Measurements from ENCODE around the gene OARD1. TPM values are rescaled to one million over a fixed set of nuclear protein-coding genes. Genes with fewer than 3 reads are reported as not detected.

The OARD1 gene
- total RNA-seq, 1 experiment from 2014 or later = 12.1 TPM

DNA sequence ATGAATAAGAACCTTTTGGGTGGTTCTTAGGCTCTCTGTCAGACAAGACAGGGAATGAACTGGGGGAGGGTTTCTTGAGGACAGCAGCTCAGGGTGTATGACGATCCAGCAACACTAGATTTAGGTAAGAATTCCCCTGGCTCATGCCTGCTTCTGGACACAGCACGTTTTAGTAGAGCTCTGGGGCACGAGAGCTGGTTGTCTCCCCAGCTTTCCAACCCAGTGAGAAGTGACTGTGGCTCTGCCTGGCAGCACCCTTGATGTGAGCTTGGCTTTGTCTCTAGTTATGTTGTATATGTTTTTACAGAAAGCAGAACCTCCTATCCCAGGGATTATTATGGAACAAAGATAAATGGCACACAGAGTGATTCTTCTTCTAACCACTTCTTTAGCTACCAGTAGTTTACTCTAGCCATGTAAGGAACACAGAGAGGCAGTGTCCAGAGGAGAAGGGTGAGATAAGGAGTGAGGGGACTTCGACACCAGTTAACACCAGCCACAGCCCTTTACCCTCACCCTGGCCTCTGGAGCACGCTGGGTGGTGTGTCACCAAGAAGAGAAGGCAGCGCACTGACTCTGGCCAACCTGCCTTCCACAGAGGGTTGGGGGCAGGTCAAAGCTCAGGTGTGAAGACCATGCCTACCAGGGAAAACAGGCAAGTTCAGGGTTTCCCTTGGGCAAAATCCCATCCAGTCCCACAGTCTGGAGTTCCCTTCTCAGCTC is 15.2 kb downstream of the OARD1 start:
- Histone ChIP-seq H3K4me1 (ENCODE audit: insufficient read depth, low read length) (no peaks in the 10 kb centered on the region), H3K36me3 (ENCODE audit: low read depth, low read length) (no peaks in the 10 kb centered on the region), H3K9ac (ENCODE audit: low read length) (no peak overlapping the region), H3K9me2 (replicated peaks; ENCODE audit: low read length) (no peaks in the 10 kb centered on the region), H3K27ac (ENCODE audit: low read length) (no peak overlapping the region), H3F3A (ENCODE audit: low read length, unreplicated experiment) (no peaks in the 10 kb centered on the region), H2AFZ (ENCODE audit: low read length) (no peak overlapping the region), H3K79me2 (ENCODE audit: low read length) (no peaks in the 10 kb centered on the region), H3K4me2 (ENCODE audit: low read length) (no peak overlapping the region), H3K27me3 (ENCODE audit: low read length) (no peaks in the 10 kb centered on the region), H4K20me1 (ENCODE audit: low read length) (no peaks in the 10 kb centered on the region), H3K4me3 (ENCODE audit: low read length) (no peak overlapping the region), H3K9me3 (ENCODE audit: low read length) (no peaks in the 10 kb centered on the region)
- no peak for ATAC-seq
- no TSS peak for BruUV-seq (replicated peaks)
- ChIA-PET CTCF (no interaction called here), POLR2A (ENCODE audit: unreplicated experiment) (no interaction called here)
- intact Hi-C loops (cut with micrococcal nuclease) = no loop called here
- DNase-seq = no peak
- TF ChIP-seq EZH2phosphoT487 (IDR thresholded peaks at IDR 0.05; ENCODE audit: borderline replicate concordance, low read length) (no peak), EZH2 (IDR thresholded peaks at IDR 0.05; ENCODE audit: low read length, unreplicated experiment) (no peak)
- TF ChIP-seq, protein P1, sequence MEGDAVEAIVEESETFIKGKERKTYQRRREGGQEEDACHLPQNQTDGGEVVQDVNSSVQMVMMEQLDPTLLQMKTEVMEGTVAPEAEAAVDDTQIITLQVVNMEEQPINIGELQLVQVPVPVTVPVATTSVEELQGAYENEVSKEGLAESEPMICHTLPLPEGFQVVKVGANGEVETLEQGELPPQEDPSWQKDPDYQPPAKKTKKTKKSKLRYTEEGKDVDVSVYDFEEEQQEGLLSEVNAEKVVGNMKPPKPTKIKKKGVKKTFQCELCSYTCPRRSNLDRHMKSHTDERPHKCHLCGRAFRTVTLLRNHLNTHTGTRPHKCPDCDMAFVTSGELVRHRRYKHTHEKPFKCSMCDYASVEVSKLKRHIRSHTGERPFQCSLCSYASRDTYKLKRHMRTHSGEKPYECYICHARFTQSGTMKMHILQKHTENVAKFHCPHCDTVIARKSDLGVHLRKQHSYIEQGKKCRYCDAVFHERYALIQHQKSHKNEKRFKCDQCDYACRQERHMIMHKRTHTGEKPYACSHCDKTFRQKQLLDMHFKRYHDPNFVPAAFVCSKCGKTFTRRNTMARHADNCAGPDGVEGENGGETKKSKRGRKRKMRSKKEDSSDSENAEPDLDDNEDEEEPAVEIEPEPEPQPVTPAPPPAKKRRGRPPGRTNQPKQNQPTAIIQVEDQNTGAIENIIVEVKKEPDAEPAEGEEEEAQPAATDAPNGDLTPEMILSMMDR (conservative IDR thresholded peaks at IDR 0.05; ENCODE audit: low read depth, low read length) = no peak

GRCh38 chr6:41055149-41055548 is 17.0 kb downstream of the OARD1 start:
- no TSS peak for BruUV-seq (replicated peaks)
- H3K27me3 ChIP-seq (ENCODE audit: low read length) = no peaks in the 10 kb centered on the region
- CTCF ChIA-PET = no interaction called here
- no peaks in the 10 kb centered on the region for H3F3A ChIP-seq (ENCODE audit: low read length, unreplicated experiment)
- H3K4me2 ChIP-seq (ENCODE audit: low read length) = no peak overlapping the region
- H3K27ac ChIP-seq (ENCODE audit: low read length) = no peak overlapping the region
- POLR2A ChIA-PET (ENCODE audit: unreplicated experiment) = interaction anchor here (0.6 kb wide), 1 partner anchor 143 kb away, joined by 3 read pairs; no protein-coding TSS in a partner anchor
- H3K4me1 ChIP-seq (ENCODE audit: insufficient read depth, low read length) = no peaks in the 10 kb centered on the region
- H3K79me2 ChIP-seq (ENCODE audit: low read length) = no peaks in the 10 kb centered on the region
- no peak overlapping the region for H3K4me3 ChIP-seq (ENCODE audit: low read length)
- no peak for DNase-seq
- no peaks in the 10 kb centered on the region for H3K9me3 ChIP-seq (ENCODE audit: low read length)
- H3K9ac ChIP-seq (ENCODE audit: low read length) = no peak overlapping the region
- ATAC-seq = no peak
- intact Hi-C loops (cut with micrococcal nuclease) = no loop called here
- no peak for TF ChIP-seq EZH2phosphoT487 (IDR thresholded peaks at IDR 0.05; ENCODE audit: borderline replicate concordance, low read length)
- TF ChIP-seq EZH2 (IDR thresholded peaks at IDR 0.05; ENCODE audit: low read length, unreplicated experiment) = no peak
- TF ChIP-seq, protein P1 (conservative IDR thresholded peaks at IDR 0.05; ENCODE audit: low read depth, low read length) = no peak
- no peaks in the 10 kb centered on the region for H4K20me1 ChIP-seq (ENCODE audit: low read length)
- H3K36me3 ChIP-seq (ENCODE audit: low read depth, low read length) = no peaks in the 10 kb centered on the region
- H2AFZ ChIP-seq (ENCODE audit: low read length) = no peak overlapping the region
- no peaks in the 10 kb centered on the region for H3K9me2 ChIP-seq (replicated peaks; ENCODE audit: low read length)

DNA sequence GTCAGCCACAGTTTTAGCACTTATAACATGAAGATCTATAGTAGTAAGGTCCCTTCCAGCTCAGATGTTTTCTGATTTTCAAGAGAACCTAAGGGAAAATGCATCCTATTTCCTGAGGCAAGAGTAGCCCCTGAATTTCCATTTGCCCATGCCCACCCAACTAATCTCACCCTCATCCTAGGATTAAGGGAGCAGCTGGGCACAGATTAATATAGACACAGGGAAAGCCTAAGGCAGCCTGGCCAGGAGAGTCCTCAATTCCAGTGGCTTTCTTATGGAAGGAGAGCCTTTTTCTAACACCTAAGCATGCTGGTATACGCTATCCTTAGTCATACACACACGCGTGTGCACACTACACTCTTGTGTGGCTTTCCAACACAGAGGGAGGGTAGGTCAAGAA is 17.6 kb downstream of the OARD1 start:
- Histone ChIP-seq H3K27ac (ENCODE audit: low read length) (no peak overlapping the region), H3K9ac (ENCODE audit: low read length) (no peak overlapping the region), H3K4me1 (ENCODE audit: insufficient read depth, low read length) (no peaks in the 10 kb centered on the region), H3K36me3 (ENCODE audit: low read depth, low read length) (no peaks in the 10 kb centered on the region), H3K27me3 (ENCODE audit: low read length) (no peaks in the 10 kb centered on the region), H3K4me2 (ENCODE audit: low read length) (no peak overlapping the region), H3K79me2 (ENCODE audit: low read length) (no peaks in the 10 kb centered on the region), H3F3A (ENCODE audit: low read length, unreplicated experiment) (no peaks in the 10 kb centered on the region), H3K9me3 (ENCODE audit: low read length) (no peaks in the 10 kb centered on the region), H3K4me3 (ENCODE audit: low read length) (no peak overlapping the region), H3K9me2 (replicated peaks; ENCODE audit: low read length) (no peaks in the 10 kb centered on the region), H2AFZ (ENCODE audit: low read length) (no peak overlapping the region), H4K20me1 (ENCODE audit: low read length) (no peaks in the 10 kb centered on the region)
- TF ChIP-seq EZH2phosphoT487 (IDR thresholded peaks at IDR 0.05; ENCODE audit: borderline replicate concordance, low read length) (no peak), EZH2 (IDR thresholded peaks at IDR 0.05; ENCODE audit: low read length, unreplicated experiment) (no peak)
- TF ChIP-seq, protein P1 (conservative IDR thresholded peaks at IDR 0.05; ENCODE audit: low read depth, low read length) = no peak
- POLR2A ChIA-PET (ENCODE audit: unreplicated experiment) = no interaction called here
- no peak for DNase-seq
- intact Hi-C loops (cut with micrococcal nuclease) = no loop called here
- ATAC-seq = no peak
- no TSS peak for BruUV-seq (replicated peaks)
- CTCF ChIA-PET = no interaction called here
